Pancreas (tissue), 10 donors: ENCODE data around the gene POU6F2. TPM values are rescaled to one million over a fixed set of nuclear protein-coding genes. Genes with fewer than 3 reads are reported as not detected.

ENCODE experiments used
- ATAC-seq, 4 donors: fragments of 200-7000 bp; cut with Tn5 transposase; one replicate each; pipeline versions ENCODE4 v1.8.0 to v1.9.1; 2020; ENCODE audit warnings: mild to moderate bottlenecking in 4 of 4, moderate library complexity in 4 of 4
- DNase-seq, 6 donors: peaks; one replicate each; pipeline ENCODE4 v3.0.0-alpha.2; 2020
- FAIRE-seq: peaks from 2 replicates; lab custom pipeline; 2012; peaks lifted over from hg19 to GRCh38; lab: Jason Lieb, UNC
- H3K27ac ChIP-seq, 4 donors: fragments of 200-600 bp; sonication (generic); 1 replicate in 3 of 4; 2 replicates in 1 of 4; pipeline versions ENCODE4 v1.5.0 to v1.8.0; 2020
- H3K27me3 ChIP-seq, 4 donors: fragments of 200-600 bp; one replicate each; pipeline ENCODE4 v1.8.0; 2021
- H3K36me3 ChIP-seq, 3 donors: fragments of 200-600 bp; sonication (generic) in 1 of 3; one replicate each; pipeline versions ENCODE4 v1.5.0 to v1.8.0; 2020 to 2021
- H3K4me1 ChIP-seq, 3 donors: fragments of 200-600 bp; one replicate each; pipeline ENCODE4 v1.8.0; 2021
- H3K4me3 ChIP-seq, 4 donors: fragments of 200-600 bp; sonication (generic) in 2 of 4; one replicate each; pipeline versions ENCODE4 v1.5.0 to v1.8.0; 2020 to 2021
- H3K9me3 ChIP-seq, 4 donors: fragments of 200-600 bp; one replicate each; pipeline ENCODE4 v1.8.0; 2021
- WGBS, 2 donors: extraction: QIAGEN DNeasy Blood & Tissue Kit; methylation state at CpG; one replicate each; pipeline ENCODE4 v1.1.7; 2013; 5-methylcytosine and 5-hydroxymethylcytosine counted together
- intact Hi-C, 3 donors: fragments of 100-400 bp; cut with DNase I; formaldehyde crosslinking; loops; one replicate each; pipeline versions ENCODE4 v1.11.1 to v1.14.2; 2022
- polyA plus RNA-seq, 2 donors: library from polyadenylated mRNA; stranded (reverse); fragments of 200-250 nt; gene quantifications; one replicate each; pipeline ENCODE4 v1.2.3, GENCODE V29; 2013
- total RNA-seq, 6 donors: library from RNA; stranded (reverse); fragmentation: NEBNext Ultra II Directional in 4 of 6; extraction: Animal tissue kit (Norgen Biotek cat#: 25700) in 4 of 6; gene quantifications; one replicate each; pipeline versions ENCODE4 v1.2.1 to v1.2.4, GENCODE V29; 2021 to 2023
- TF ChIP-seq, protein P1 (sequence below), 4 donors: fragments of 200-600 bp; sonication (generic) in 3 of 4; IDR thresholded peaks; one replicate each; pipeline versions ENCODE4 v1.5.0 to v1.8.0; 2021; ENCODE audit warnings: antibody characterized with exemption in 4 of 4
- donor health status: healthy with polysubstance abuse.
- donor health status: DM: no; HTN: no; CAD: no; lungs with moderate emphysema.
- donor health status: DM: no; HTN: no; CAD: no.
- donor health status: control.
- donor health status: control.
- donor health status: Bipolar disorder and iron deficiency.
- donor health status: DM: yes; HTN: yes; CAD: no.
- donor health status: DM: no; HTN: no; CAD: no.
- donor health status: DM: no; HTN: no; CAD: no.
- donor health status: DM: yes; HTN: yes; CAD: no.

POU6F2 gene
- total and polyA plus RNA-seq, 8 donors: 1.3 to 4.2 (median 2.4) TPM

DNA sequence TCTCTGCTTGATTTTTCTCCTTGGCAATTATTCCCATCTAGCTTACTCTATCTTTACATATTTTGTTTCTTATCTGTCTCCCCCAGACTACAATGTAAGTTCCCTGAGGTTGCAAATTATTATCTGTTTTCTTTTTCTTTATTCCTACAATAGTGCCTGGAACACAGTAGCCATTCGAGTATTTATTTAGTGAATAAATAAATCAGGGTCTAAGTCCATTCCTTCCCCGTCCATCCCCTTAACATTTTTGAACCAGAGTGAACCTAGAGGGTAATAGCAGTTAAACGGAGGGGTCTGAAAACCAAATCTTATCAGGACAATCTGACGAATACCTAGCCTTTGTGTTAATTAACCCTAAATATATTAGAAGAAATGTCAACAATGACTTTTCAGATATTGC is 335.7 kb downstream of the POU6F2 start:
- Histone ChIP-seq H3K36me3 (no peaks in the 10 kb centered on the region), H3K4me1 (no peaks in the 10 kb centered on the region), H3K27me3 (no peaks in the 10 kb centered on the region), H3K9me3 (no peaks in the 10 kb centered on the region), H3K27ac (no peak overlapping the region), H3K4me3 (no peak overlapping the region)
- no peak for FAIRE-seq
- no peak for DNase-seq
- WGBS, 2 donors: 42 to 43% methylated on average over 4 of the region's 4 CpGs
- intact Hi-C loops: no loop called here
- no peak for ATAC-seq
- TF ChIP-seq, protein P1, sequence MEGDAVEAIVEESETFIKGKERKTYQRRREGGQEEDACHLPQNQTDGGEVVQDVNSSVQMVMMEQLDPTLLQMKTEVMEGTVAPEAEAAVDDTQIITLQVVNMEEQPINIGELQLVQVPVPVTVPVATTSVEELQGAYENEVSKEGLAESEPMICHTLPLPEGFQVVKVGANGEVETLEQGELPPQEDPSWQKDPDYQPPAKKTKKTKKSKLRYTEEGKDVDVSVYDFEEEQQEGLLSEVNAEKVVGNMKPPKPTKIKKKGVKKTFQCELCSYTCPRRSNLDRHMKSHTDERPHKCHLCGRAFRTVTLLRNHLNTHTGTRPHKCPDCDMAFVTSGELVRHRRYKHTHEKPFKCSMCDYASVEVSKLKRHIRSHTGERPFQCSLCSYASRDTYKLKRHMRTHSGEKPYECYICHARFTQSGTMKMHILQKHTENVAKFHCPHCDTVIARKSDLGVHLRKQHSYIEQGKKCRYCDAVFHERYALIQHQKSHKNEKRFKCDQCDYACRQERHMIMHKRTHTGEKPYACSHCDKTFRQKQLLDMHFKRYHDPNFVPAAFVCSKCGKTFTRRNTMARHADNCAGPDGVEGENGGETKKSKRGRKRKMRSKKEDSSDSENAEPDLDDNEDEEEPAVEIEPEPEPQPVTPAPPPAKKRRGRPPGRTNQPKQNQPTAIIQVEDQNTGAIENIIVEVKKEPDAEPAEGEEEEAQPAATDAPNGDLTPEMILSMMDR (IDR thresholded peaks at IDR 0.05): no peak

DNA sequence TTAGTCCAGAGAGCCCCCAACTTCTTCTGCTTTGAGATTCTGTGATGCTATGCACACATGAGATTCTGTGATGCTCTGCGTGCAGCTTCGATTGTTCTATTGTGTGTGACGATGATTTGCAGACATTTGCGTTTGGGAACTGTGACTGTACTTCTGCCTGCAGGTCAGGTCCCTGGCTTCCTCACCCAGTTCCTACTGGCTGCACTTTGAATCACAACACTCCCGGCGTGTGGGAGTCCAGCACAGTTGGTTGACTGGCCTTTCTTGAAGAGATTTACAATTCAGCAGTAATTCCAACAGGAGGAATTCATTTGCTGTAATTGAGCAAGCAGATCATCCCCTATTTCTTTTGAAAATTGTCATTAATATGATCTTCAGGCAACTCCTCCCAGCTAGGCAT is 336.3 kb downstream of the POU6F2 start:
- H3K36me3 ChIP-seq: no peaks in the 10 kb centered on the region
- WGBS, 2 donors: 70 to 74% methylated on average over 6 of the region's 6 CpGs
- TF ChIP-seq, protein P1 (IDR thresholded peaks at IDR 0.05): no peak
- no peaks in the 10 kb centered on the region for H3K4me1 ChIP-seq
- no peaks in the 10 kb centered on the region for H3K27me3 ChIP-seq
- H3K27ac ChIP-seq: no peak overlapping the region
- DNase-seq (no peak), ATAC-seq (no peak), FAIRE-seq (no peak)
- H3K4me3 ChIP-seq: no peak overlapping the region
- intact Hi-C loops: no loop called here
- no peaks in the 10 kb centered on the region for H3K9me3 ChIP-seq

DNA sequence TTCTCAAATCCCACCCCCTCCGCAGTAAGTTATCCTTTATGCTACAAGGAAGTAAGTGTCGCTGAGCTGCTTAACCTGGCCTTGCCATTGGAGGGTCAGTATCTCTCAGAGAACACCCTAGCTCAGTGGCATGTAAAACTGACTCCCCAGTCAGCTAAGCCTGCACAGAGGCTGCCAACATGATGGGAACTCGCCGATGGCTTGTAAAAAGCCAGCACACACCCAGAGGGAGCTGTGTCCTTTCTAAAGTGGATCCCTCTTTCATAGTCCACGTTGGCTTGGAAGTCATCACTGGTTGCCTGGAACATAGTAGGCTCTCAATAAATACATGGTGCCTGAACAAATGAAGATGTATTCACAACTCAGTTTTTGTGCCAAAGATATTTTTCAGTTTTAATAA is 339.4 kb downstream of the POU6F2 start:
- WGBS, 2 donors: 65 to 66% methylated on average over 5 of the region's 5 CpGs
- Histone ChIP-seq H3K4me3 (no peak overlapping the region), H3K36me3 (no peaks in the 10 kb centered on the region), H3K9me3 (no peaks in the 10 kb centered on the region), H3K27ac (no peak overlapping the region), H3K4me1 (no peaks in the 10 kb centered on the region), H3K27me3 (no peaks in the 10 kb centered on the region)
- TF ChIP-seq, protein P1 (IDR thresholded peaks at IDR 0.05): no peak
- intact Hi-C loops: no loop called here
- no peak for FAIRE-seq
- no peak for DNase-seq
- no peak for ATAC-seq

DNA sequence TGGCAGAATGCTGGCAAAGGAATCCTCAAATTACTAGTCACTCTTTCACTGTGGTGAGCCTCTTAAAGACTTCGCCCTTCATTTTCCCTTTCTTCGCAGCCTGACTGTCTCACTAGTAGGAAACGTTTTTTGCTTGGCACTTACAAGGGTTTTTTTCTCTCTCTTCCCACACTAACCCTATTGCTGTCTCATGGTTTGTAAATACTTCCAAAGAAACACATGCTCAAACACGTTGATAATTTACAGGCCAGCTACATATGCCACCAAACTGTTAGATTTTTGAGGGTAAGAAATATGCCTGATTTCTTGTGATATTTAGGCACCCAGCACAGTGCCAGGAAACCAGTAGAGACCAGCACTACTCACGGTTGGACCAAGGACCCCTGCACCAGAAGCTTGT is 340.2 kb downstream of the POU6F2 start:
- no peak for ATAC-seq
- WGBS, 2 donors: 57 to 63% methylated on average over 5 of the region's 5 CpGs
- intact Hi-C loops: no loop called here
- Histone ChIP-seq H3K36me3 (no peaks in the 10 kb centered on the region), H3K27ac (no peak overlapping the region), H3K4me1 (no peaks in the 10 kb centered on the region), H3K9me3 (no peaks in the 10 kb centered on the region), H3K4me3 (no peak overlapping the region), H3K27me3 (no peaks in the 10 kb centered on the region)
- FAIRE-seq: no peak
- TF ChIP-seq, protein P1 (IDR thresholded peaks at IDR 0.05): no peak
- no peak for DNase-seq

DNA sequence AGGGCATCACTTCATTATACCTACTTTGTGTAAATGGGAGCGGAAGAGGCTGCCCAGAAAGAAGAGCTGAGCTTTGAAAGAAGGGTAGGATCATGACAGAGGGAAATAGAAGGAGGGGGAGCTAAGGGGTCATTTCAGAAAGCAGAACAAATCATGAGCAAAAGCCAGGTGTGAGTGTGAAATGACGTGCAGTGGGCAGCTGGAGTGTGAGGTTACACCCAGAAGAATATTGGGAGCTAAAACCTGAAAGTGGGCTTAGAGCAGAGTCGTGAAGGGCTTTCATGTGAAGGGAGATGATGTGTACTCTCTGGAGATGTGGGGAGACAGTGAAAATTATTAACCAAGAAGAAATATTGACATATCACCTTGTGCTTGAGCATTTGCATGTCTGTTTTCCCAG is 343.5 kb downstream of the POU6F2 start:
- no peak for DNase-seq
- 36 to 47% methylated on average over 3 of the region's 3 CpGs for WGBS, 2 donors
- ATAC-seq: no peak
- intact Hi-C loops: no loop called here
- no peaks in the 10 kb centered on the region for H3K9me3 ChIP-seq
- TF ChIP-seq, protein P1 (IDR thresholded peaks at IDR 0.05): no peak
- H3K36me3 ChIP-seq: no peaks in the 10 kb centered on the region
- no peaks in the 10 kb centered on the region for H3K27me3 ChIP-seq
- no peak overlapping the region for H3K27ac ChIP-seq
- no peak for FAIRE-seq
- H3K4me3 ChIP-seq: no peak overlapping the region
- no peaks in the 10 kb centered on the region for H3K4me1 ChIP-seq
